NCI-H446 (cell line): Measurements from ENCODE around the gene RAMACL.

Source experiments
- DNase-seq, 2 experiments: peaks; one replicate each; lab custom pipeline; 2025; lab: John Stamatoyannopoulos, UW

Gene RAMACL

DNA sequence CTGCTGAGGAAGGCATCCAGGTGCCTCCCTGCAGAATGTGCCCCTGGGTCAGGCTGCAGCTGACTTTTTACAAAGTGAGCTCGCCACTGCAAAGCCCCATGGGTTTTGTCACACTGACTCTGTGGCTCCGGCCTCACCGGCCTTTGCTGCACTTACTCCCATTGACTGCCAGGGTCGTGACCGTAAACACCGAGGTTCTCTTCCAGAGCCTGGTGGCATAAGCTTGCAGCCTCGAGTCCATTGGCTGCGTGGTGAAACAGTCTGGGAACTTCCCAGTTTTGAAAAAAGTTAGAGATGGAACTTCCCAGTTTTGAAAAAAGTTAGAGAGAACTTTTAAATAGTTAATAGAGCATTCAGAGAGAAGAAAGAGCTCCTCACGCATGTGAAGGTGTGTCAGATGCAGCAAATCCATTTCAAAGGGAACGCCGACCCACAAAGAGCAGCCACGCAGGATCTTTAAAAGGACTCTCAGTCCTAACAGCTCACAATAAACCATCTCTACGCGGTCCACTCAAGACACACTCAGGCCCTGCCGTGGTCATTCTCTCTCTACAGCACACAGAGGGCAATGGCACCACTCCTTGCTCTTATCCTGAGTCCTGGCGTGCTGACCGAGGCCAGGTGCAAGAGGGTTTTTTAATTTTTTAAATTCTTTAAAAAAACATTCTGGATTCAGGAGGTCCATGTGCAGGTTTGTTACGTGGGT is 12.8 kb downstream of the RAMACL start:
- no peak for DNase-seq

DNA sequence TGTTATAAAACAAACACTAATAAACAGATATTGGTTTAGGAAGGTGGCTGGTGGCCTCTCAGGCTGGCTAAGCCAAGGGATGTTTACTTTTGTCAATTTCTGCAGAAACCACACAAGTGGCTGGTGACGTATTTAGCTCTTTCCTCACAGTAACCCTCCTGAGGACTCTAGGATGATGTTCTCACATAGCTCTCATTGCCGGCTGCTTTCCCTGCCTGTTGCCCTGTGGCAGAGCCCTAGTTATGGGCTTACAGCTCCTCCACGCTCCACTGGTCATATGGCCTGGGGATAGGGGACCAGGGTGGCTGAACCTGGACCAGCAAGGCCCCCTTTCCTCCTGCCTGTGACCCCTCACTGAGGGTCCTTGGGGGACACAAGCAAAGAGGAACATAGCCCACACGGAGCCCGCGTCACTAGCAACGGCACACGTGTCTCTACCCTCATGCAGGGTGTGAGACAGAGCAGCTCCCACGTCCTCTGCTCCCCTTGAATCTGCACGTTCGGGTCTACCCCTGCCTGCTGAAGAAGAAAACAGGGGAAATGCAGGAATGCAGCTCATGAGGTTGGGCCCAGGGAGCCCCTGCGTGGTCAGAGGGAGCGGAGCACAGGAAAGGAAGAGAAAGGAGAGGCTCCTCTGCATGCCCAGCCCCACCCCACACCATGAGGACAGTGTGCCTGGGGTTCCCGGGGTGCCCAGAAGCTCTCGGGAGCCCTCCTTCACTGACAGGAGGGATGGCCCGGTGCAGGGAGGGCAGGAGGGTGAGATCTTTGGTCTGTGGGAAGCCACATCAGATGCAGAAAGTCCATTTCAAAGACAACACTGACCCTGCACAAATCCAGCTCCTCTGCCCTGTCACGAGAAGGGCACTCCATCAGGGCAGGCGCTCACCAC is 13.9 kb downstream of the RAMACL start:
- no peak for DNase-seq

DNA sequence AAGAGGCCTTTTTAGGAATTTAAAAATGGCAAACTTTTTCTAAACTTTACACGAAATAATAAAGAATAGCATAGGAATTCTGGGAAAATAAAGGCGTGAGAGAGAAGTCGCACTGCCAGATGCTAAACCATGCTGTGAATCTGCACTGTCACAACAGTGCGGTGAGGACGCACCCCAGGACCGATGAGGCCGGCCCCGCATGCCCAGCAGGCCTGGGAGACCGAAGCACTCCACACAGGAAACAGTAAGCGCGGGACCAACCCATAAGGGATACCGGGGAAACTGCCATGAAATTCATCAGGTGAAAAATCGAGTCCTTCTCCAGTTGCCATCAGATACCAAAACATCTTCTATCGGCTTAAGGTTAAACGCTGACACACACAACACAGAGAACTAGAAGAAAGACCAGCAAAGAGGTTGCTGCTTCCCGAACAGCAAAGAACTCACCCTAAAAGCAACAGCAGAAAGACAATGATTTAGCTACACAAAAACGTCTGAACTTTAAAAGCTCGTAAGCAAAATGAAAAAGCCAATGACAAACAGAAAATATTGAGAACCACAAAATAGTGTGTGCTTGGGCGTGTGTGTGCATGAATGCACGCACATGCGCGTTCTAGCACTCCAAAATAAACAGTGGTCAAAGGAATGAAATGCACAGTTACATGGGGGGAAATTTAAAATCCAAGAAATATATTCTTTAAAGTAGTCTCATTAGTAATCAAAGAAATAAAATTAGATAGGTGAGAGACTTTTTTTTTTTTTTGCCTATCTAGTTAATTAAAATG is 15.4 kb downstream of the RAMACL start:
- no peak for DNase-seq

DNA sequence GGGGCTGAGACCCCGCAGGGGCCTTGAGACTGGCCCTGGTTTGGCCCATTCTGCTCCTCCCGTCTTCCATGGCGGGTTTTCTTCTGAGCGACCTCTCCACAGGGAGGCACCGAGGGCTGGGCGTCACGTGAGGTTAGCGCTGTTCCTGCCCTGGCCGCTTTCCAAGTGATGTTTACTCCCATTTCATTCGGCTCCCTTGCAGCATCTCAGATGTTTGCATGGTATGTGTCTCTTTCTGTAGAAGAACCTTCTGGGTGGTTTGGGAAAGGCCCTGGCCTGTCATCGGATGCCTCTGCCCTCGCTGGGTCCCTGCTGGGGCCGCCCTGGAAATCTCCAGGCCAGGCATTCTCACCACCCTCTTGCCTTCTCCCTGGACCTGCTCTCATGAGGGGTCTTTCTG is 17.3 kb downstream of the RAMACL start:
- DNase-seq: no peak

DNA sequence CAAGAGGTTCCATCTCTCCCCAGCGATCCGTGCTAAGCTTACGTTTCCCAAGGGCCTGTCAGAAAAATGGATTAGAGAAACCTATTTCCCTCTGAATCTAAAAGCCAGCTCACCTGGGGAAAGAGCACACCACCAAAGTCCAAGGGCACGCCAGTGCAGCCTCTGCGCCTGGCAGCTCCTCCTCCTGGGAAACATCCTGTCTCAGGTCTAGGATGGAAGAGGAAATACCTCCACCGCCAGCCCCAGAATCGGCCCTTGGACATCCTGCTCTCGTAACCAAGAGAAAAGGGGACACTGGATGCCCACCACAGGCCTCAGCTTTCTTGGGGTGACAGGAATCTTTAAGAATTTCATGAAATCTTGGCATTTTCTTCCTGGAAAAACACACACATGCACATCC is 18.7 kb downstream of the RAMACL start:
- DNase-seq: no peak

DNA sequence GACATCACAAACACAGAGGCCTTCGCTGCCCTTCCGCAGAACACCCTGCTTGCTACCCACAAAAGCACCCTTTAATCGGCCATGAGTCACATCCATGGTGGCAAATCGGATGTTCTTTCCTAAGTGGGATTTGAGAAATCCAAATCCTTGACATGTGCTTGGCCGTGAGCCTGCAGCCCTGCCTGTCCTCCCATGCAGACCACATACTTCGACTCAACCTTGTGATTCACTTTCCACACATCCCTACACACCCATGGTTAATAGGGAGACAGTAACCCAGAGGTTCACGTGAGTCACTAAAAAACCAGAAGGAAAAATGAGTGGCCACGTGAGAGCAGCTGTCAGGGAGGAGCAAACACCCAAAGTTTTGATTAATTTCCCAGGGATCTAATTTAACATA is 19.4 kb downstream of the RAMACL start:
- no peak for DNase-seq

DNA sequence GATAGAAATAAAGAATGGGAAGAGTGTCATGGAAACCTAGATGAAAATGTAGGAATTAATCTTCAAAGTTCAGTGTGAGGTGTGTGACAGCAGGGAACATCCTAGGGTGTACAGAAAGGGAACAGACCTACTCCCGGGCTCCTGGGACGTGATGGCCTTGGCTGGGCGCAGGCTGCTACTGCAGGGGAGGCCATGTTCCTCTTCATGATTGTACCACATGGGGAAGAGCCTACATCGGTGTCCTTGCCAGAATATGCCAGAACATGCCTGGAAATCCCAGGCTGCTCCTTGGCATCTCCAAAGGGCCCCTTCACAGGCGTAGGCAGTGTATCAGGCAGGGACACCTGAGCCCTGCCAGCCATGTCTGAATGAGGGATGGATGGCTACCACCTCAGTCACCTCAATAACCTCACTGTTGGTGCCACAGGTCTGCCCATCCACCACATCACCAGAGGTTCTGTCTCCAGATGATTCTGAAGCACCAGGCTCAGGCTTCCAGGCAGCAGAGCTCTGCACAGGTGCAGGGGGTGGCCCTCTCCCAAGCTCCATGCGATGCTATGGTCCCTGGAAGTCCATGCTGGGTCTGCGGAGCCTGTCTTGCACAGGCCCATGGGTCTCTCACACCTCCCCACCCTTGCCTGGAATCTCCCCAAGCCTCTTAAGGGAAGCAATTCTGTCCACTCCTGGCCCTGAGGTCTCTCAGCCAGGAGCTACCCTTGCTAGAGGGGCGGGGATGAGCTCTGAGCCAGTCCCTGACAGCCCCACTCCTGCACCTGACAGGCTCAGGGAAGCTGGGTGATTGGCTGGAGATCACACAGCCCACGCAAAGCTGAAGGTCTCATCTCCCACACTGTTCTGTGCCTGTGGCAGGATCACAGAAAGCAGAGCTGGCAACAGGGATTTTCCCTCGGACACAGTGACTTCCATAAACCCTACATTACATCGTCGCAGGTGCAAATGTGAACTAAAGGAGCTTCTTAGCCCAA is 20.2 kb downstream of the RAMACL start:
- no peak for DNase-seq

DNA sequence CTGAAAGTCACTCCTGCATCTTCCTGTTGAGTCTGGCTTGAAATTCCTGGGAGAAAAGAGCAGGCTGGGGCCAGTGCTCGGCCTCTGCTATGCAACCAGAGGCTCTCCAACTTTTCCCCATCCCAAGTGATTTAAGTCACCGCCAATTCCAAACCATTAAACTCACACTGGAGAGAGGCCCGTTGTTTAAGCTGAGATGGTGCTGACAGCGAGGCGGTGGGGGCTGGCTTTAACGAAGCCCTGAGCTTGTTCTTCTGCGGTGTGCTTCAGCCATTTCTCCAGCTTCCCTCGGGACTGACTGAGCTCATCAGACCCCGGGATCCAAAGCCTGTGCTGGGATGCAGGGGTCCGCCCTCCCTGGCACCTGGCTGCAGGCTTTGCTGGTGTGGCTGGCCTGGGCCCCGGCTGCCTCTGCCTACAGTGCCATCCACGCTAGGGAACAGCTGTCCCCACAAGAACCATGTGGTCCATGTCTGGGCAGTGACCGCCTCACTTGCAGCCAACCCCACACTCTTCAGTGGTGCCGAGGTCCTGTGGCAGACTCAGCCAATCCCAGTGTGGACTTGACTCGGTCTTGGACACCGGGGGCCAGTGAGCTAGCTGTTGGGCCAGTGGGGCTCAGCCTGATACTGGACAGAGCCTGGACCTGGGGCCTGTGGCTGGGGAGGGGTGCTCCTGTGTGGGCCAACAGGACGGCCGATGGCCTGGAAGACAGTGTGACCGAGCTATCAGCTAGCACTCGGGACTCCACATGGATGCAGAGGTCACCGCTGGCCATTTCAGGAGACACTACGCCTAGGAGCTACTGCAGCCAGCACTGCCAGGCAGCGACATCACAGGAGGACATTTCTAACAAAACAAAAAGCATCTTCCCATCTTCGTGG is 21.2 kb downstream of the RAMACL start:
- no peak for DNase-seq

DNA sequence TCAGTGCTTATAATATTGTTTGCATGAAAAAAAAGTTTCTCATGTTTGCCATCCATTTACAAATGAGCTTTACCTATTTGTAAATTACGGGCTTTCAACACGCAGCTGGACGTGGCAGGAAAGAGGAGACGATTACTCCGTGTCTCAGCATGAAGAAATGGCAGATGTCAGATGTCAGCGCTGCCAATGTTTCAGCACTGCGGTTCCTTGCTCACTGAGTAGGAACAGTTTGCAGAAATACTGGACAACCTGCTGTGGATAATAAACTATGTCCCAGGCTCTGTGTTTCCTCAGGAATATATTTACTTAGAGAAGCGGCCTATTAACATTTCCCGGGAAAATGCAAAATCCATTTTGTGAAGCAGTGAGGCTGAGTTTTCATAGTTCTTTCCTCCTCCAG is 22.7 kb downstream of the RAMACL start:
- DNase-seq: no peak

DNA sequence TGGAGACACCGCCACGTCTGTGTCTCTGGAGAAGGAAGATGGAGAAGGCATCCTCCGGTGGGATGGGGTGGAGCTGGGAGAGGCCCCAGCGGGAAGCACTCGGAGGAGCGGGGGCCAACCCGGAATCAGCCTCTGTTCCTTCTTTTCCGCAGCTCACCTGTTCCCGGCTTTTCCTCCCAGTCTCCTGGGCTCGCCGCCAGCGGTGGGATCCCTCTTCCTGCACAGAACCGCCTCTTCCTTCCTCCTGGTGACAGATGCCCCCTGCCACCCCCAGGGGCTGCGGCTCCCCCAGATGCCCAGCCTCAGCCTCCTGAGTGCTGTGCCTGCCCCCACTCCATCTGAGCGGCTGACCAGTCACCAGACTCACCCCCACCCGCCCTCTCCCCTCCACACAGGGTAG is 23.3 kb downstream of the RAMACL start:
- DNase-seq: no peak

DNA sequence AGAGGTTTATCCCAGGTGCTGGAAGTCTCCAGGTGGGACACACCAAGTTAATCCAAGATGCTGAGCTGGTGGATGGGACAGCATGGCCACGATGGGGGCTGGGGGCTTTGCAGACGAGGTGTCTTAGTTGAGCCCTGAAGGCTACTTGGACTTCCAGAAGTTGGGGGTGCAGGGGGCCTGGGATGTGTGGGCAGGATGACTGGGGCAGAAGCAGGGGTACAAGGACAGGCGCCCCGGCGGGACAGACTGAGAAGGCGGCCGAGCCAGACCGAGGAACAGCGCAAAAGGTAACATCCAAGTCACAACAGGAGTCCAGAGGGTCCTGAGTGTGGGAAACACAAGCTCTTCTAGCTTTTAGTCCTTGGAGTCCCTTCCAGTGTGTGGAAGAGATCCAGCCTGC is 23.8 kb downstream of the RAMACL start:
- DNase-seq: no peak

DNA sequence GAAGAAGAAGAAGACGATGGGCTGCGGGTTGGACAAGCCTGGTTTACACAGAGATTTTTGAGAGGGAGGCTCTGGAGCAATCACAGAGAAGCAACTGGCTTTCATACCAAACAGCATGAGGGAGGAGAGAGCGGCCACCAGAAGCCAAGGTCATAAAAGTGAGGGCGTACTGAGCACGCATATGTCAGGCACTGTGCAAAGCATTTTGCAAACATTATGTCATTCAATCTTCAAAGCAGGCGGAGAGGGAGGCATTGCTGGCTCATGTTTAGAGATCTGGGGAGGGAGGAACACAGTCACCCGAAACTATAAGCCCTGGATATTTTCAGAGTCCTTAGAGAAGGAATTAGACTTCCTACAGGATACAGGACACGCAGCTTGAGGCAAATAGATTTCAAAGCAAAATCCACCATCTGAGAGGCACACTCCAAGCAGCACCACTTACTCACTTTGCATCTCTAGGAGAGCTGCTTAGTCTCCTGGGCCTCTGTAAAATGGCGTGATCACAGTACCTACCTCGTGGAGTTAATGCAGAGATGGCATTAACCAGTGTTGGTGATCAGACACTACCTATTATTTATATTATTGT is 24.6 kb downstream of the RAMACL start:
- no peak for DNase-seq

DNA sequence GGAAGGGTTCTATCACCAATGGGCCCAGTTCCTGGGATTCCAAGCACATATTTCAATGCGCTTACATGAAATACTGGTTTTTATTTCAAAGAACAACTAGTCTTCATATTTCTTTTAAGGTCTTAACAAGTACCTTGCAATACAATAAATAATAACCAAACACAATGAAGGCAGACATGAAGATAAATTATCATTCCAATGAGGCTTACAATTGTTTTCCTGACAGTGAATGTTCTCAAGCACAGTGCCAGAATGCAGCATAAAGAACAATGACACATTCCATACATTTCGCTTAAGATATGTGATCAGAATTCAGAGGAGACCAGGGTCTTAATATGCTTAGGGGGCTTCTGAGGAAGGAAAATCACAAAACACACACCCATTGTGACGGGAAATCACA is 26.3 kb downstream of the RAMACL start:
- no peak for DNase-seq

DNA sequence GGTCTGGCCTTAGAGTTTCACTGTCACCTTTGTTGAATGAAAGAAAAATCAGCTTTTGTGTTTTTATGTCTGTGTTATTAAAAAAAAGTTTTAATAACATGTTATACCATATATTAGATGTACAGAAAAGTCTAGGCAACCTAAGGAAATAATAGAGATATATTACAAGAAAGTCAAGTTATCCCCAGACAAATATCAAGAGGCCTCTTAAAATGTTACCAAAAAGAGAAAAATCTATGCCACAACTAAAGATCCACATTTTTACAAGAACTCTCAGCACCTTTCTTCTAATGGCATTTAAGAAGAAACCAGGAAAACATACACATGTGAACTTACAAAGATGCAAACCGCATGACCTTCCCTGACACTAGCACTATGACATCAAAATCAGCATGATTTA is 26.8 kb downstream of the RAMACL start:
- DNase-seq: no peak

DNA sequence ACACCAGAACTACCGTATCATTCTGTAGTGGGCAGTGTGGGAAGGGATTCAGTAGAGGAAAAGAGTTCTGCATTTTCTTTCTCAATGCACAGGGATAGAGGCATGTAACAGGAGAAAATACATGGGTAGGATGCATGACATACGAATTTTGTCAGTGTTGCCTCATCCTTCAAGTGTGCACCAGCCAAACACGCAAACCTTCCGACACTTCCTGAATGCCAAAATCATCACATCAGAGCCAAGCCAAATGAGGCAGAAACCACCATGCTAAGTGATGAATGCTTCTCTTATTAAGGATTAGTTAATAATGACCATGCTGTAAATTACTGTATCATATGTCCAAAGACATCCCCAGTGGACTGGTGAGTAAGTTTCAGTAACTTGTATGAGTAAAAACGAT is 27.3 kb downstream of the RAMACL start:
- no peak for DNase-seq

DNA sequence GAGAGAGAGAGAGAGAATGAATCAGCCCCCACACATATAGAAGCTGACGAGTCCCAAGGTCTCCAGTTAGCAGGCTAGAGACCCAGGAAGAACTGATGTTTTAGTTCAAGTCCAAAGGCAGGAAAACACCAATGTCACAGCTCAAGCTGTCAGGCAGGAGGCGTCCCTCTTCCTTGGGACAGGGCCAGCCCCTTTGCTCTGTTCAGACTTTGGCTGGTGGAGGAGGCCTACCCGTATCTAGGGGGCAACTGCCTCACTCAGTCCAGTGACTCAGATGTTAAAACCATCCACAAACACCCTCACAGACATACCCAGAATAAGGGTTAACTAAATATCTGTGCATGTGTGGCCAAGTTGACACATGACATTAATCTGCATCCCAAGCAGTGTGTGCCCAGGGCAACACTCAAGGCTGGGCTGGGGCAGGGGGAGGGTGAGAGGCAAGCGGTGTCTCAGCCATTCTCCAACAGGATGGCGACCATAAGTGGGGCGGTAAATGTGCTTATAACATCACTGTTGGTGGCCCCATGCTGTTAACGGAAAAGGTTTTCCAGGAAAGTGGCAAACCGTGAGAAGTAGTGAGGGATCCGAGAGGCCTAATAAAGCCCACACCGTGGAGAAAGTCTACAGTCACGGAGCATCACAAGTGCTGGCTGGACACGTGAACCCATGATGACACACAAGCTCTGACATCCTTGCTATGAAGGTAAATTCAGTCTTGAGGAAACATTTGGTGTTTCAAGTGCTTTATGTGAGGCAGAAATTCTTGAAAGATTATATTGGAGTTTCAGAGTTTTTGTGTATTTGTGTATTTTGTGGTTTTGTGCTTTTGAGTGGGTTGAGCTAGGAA is 28.1 kb downstream of the RAMACL start:
- DNase-seq: no peak

DNA sequence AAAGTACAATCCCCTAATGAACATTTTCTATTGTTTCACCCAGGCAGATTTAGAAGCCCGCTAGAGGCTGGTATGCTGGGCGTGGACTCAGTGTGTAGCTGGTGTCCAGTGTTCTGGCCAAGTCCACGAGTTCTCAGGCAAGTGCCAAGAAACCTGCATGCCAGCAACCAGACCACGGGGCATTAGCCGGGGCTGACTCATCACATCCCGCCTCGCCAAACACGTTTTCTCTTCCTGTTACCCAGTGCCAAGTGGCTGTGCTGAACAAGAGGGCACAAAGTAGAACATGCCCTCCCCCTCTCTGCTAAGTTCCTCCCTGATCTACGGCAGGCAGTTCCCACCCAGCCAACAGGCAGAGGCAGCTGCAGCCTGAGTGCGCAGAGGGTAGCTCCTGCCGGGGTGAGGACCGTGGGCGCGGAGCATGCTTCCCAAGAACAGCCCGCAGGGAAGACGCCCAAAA is 29.6 kb downstream of the RAMACL start:
- peak in 1 of 2 experiments; percentile 17 for DNase-seq

DNA sequence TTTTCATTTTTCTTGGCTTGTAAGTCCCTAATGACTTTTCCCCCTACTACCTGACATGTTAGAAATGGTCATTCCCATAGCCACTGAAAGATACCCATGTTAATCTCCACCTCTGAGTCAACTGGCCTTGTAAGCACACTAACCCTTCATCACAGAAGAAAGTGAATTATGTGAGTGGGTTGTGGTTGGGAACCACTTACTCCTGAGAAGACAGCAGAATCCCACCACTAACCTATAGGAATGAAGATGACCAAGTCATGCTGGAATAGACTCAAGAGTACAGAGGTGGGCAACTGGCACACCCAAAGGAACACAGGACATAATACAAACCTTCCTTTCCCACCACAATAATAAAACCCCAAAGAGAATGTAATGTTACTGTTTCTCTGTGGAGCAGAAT is 30.1 kb downstream of the RAMACL start:
- no peak for DNase-seq

DNA sequence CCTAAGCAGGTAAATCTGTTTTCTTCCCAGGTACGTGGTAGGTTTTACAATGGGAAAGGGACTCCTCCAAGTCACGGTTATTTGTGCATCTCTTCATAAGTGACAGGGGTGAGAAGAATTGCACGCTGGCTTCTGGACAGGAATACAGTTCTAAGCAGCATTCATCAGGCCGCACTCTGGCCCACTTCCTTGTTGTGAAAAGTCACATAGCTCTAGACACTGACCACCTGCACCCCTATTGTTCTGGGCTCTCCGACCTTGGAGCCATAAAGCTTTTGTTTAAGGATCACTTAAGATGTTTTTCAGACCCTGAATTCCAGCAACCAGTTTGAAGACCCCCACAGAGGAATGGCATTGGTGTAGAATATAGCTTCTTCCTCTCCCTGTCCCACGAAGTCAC is 31.4 kb downstream of the RAMACL start:
- no peak for DNase-seq
